Natural killer cell (primary cell): ENCODE results near the gene NTMT1. TPM values are rescaled to one million over a fixed set of nuclear protein-coding genes. Genes with fewer than 3 reads are reported as not detected.

ENCODE experiments used
- ATAC-seq, 3 donors: fragments of 150-1000 bp in 2 of 3; fragments of 200-7000 bp in 1 of 3; cut with Tn5 transposase; 1 replicate in 1 of 3; 2 replicates in 2 of 3; pipeline ENCODE4 v1.10.0; 2021; ENCODE audit warnings: mild to moderate bottlenecking in 2 of 3, moderate library complexity in 2 of 3
- DNase-seq, 2 donors: peaks; one replicate each; pipeline versions ENCODE4 v3.0.0 to v3.0.0-alpha.2; 2013 to 2021; ENCODE audit warnings: mixed read lengths in 1 of 2
- H3K27ac ChIP-seq: one replicate; pipeline ENCODE4 v1.5.1; 2013; ENCODE audit warnings: mild to moderate bottlenecking, low read length
- H3K27me3 ChIP-seq: one replicate; pipeline ENCODE4 v1.6.1; 2013; ENCODE audit warnings: low read length; ENCODE audit not compliant: control insufficient read depth, insufficient read depth
- H3K36me3 ChIP-seq: one replicate; pipeline ENCODE4 v1.6.1; 2013; ENCODE audit warnings: low read length; ENCODE audit not compliant: control insufficient read depth, insufficient read depth
- H3K4me1 ChIP-seq: one replicate; pipeline ENCODE4 v1.6.1; 2013; ENCODE audit warnings: low read length; ENCODE audit not compliant: control insufficient read depth, insufficient read depth
- H3K4me3 ChIP-seq: one replicate; pipeline ENCODE4 v1.5.1; 2013; ENCODE audit warnings: low read length
- H3K9me3 ChIP-seq: one replicate; pipeline ENCODE4 v1.6.1; 2013; ENCODE audit warnings: low read length; ENCODE audit not compliant: control insufficient read depth, insufficient read depth
- H3K27ac Mint-ChIP-seq, 2 donors: one replicate each; pipeline ENCODE4 v1.8.0; 2022; ENCODE audit warnings: mild to moderate bottlenecking in 2 of 2, mixed read lengths in 2 of 2, moderate library complexity in 1 of 2
- H3K27me3 Mint-ChIP-seq, 2 donors: one replicate each; pipeline ENCODE4 v1.8.0; 2022; ENCODE audit warnings: low read depth in 2 of 2, mixed read lengths in 2 of 2
- H3K36me3 Mint-ChIP-seq: one replicate; pipeline ENCODE4 v1.8.0; 2022; ENCODE audit warnings: mixed read lengths
- H3K4me1 Mint-ChIP-seq, 2 donors: one replicate each; pipeline ENCODE4 v1.8.0; 2022; ENCODE audit warnings: mixed read lengths in 2 of 2
- H3K4me3 Mint-ChIP-seq: one replicate; pipeline ENCODE4 v1.8.0; 2022; ENCODE audit warnings: mild to moderate bottlenecking, moderate library complexity, mixed read lengths
- H3K9me3 Mint-ChIP-seq, 2 donors: one replicate each; pipeline ENCODE4 v1.8.0; 2022; ENCODE audit warnings: mixed read lengths in 2 of 2
- WGBS: methylation state at CpG from one replicate; pipeline ENCODE4 v1.1.7; 2013; ENCODE audit warnings: missing lambda C conversion rate; ENCODE audit not compliant: insufficient coverage; 5-methylcytosine and 5-hydroxymethylcytosine counted together
- intact Hi-C: fragments of 100-400 bp; cut with micrococcal nuclease; formaldehyde crosslinking; loops from one replicate; pipeline ENCODE4 v1.14.2; 2022
- total RNA-seq, 4 donors: library from RNA; stranded (reverse); fragments of 120-200 nt in 1 of 4; gene quantifications; one replicate each; pipeline versions ENCODE4 v1.2.3 to v1.2.4, GENCODE V29; 2013 to 2022
- TF ChIP-seq, protein P1 (sequence below): fragments of 200-600 bp; IDR thresholded peaks from one replicate; pipeline ENCODE4 v1.8.0; 2022; ENCODE audit warnings: antibody characterized with exemption

NTMT1 gene
- total RNA-seq, 3 donors from 2014 or later (not counting 1 experiment from before 2014, with no cell fraction given): 17.1 to 23.5 (median 17.1) TPM

DNA sequence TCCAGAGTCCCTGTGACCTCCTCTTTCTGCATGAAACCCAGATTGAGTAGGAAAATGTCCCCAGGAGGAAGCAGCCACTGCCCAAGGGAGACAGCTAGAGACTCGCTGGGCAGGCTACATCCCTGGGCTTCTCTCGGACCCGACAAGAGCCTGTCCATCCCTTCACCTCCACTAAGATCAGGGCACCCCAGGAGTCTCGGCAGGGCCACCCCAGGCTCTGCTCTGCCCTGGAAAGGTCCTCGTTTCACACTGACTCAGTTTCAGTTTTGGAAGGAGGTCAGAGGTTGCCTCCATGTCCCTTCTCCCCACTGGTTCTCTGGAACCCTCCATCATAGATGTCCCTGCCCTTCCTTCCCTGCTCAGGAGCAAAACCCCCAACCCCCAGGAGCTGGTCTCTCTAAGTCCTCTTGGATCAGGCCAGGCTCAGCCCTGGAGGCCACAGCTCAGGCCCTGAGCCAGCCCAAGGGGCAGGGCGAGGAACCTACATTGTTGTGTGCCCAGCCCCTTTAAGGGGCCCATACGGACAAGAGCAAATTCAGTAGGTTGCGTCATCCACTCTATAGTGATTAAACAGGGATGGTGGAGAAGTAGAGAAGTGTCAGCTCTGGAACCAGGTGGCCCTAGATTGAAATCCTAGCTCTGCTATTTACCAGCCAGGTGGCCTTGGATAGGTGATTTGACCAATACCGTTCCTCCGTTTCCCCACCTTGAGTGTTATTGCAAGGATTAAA, 42.5 kb upstream of the NTMT1 start:
- no peaks in the 10 kb centered on the region for H3K27me3 ChIP-seq

DNA sequence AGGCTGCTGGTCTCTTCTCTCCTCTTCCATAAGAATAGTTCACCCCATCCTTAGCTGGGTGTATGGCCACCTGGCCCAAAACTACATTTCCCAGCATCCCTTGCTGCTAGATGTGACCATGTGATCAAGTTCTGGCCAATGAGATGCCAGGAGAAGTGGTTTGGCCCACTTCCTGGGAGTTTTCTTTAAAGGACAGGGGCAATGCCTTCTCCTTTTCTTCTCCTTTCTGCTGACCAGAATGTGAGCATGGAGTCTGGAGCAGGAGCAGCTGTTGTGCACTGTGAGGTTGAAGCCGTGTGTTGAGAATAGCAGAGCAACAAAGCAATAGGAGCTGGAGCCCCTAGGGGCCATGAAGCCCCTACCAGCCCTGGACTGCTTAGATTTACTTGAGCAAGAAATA, 41.8 kb upstream of the NTMT1 start:
- H3K4me1 ChIP-seq: peaks cover 55% of the 10 kb centered on the region
- Mint-ChIP-seq H3K27ac (peak overlapping the region; percentile 74 to 79), H3K36me3 (no peaks in the 10 kb centered on the region), H3K9me3 (no peaks in the 10 kb centered on the region), H3K4me1 (peaks cover 8 to 17% of the 10 kb centered on the region in 2 donors), H3K27me3 (peaks cover 0 to 5% of the 10 kb centered on the region in 2 donors), H3K4me3 (no peak overlapping the region)
- H3K27me3 ChIP-seq: no peaks in the 10 kb centered on the region
- no peaks in the 10 kb centered on the region for H3K36me3 ChIP-seq
- TF ChIP-seq, protein P1, sequence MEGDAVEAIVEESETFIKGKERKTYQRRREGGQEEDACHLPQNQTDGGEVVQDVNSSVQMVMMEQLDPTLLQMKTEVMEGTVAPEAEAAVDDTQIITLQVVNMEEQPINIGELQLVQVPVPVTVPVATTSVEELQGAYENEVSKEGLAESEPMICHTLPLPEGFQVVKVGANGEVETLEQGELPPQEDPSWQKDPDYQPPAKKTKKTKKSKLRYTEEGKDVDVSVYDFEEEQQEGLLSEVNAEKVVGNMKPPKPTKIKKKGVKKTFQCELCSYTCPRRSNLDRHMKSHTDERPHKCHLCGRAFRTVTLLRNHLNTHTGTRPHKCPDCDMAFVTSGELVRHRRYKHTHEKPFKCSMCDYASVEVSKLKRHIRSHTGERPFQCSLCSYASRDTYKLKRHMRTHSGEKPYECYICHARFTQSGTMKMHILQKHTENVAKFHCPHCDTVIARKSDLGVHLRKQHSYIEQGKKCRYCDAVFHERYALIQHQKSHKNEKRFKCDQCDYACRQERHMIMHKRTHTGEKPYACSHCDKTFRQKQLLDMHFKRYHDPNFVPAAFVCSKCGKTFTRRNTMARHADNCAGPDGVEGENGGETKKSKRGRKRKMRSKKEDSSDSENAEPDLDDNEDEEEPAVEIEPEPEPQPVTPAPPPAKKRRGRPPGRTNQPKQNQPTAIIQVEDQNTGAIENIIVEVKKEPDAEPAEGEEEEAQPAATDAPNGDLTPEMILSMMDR: no peak
- no peak overlapping the region for H3K4me3 ChIP-seq
- peak; percentile 61 to 87 (median 69) for ATAC-seq
- 95% methylated on average over 1 of the region's 1 CpG for WGBS
- peak overlapping the region; percentile 18 for H3K27ac ChIP-seq
- intact Hi-C loops: no loop called here
- no peaks in the 10 kb centered on the region for H3K9me3 ChIP-seq
- peak in 1 of 2 donors; percentile 86 for DNase-seq

More for the DNA sequence above, 42.5 kb upstream of the NTMT1 start:
- no peak overlapping the region for H3K27ac Mint-ChIP-seq
- WGBS: 72% methylated on average over 8 of the region's 10 CpGs
- no peak overlapping the region for H3K4me3 ChIP-seq
- peaks cover 55% of the 10 kb centered on the region for H3K4me1 ChIP-seq
- no peaks in the 10 kb centered on the region for H3K36me3 ChIP-seq
- no peaks in the 10 kb centered on the region for H3K9me3 Mint-ChIP-seq
- H3K27me3 Mint-ChIP-seq: no peaks in the 10 kb centered on the region
- H3K9me3 ChIP-seq: no peaks in the 10 kb centered on the region
- H3K27ac ChIP-seq: no peak overlapping the region
- no peaks in the 10 kb centered on the region for H3K36me3 Mint-ChIP-seq
- TF ChIP-seq, protein P1: no peak
- no peak for ATAC-seq
- DNase-seq: no peak
- intact Hi-C loops: no loop called here
- H3K4me1 Mint-ChIP-seq: peaks cover 8 to 17% of the 10 kb centered on the region in 2 donors
- H3K4me3 Mint-ChIP-seq: no peak overlapping the region

- Mint-ChIP-seq H3K9me3 (no peaks in the 10 kb centered on the region), H3K4me3 (no peak overlapping the region), H3K27me3 (peaks cover 5 to 9% of the 10 kb centered on the region in 2 donors), H3K4me1 (peaks cover 8 to 17% of the 10 kb centered on the region in 2 donors), H3K36me3 (no peaks in the 10 kb centered on the region), H3K27ac (peak overlapping the region in 1 of 2 donors; percentile 74)
- intact Hi-C loops: no loop called here
- H3K9me3 ChIP-seq: no peaks in the 10 kb centered on the region
- DNase-seq (no peak), ATAC-seq (no peak)
- no peak overlapping the region for H3K4me3 ChIP-seq
- H3K27ac ChIP-seq: no peak overlapping the region
- TF ChIP-seq, protein P1: no peak
- no peaks in the 10 kb centered on the region for H3K27me3 ChIP-seq
- no peaks in the 10 kb centered on the region for H3K36me3 ChIP-seq
- H3K4me1 ChIP-seq: peaks cover 45% of the 10 kb centered on the region
- WGBS: 93% methylated on average over 1 of the region's 1 CpG
These were observed 40.6 kb upstream of the NTMT1 start for GRCh38 chr9:129585352-129585751.
